Activated CD8-positive, alpha-beta memory T cell treated with anti-CD3 and anti-CD28 coated beads, Interleukin-2, amount 50 U/mL, for 48 hours (primary cell): ENCODE measurements around the gene PHB1.
A peak's percentile ranks its signal among the peaks of the same experiment; 100 is the strongest.
"Not testable (repeated sequence)": the region's sequence is repeated elsewhere in the genome, so short reads cannot be mapped to it uniquely, and the experiment has no call there.

Experiments used
- DNase-seq: peaks from one replicate; pipeline ENCODE4 v3.0.0-alpha.2; 2020

The PHB1 gene

DNA sequence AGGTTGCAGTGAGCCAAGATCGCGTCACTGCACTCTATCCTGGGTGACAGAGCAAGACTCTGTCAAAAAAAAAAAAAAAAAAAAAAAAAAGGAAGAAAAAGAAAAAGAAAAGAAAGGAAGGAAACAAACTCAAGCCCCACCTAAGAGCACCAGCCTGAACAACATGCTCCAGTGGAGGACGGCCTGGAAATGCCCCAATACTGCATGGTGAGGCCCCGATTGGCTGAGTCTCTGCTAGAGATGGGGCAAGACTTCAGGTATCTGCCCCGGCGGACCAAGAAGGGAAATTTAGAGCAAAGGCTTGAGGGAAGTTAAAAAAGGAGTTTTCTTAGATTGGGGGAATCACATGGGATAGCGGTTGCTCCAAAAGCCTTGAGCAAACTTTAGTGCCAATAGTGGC lies 42.3 kb downstream of the PHB1 start:
- DNase-seq, result no peak

DNA sequence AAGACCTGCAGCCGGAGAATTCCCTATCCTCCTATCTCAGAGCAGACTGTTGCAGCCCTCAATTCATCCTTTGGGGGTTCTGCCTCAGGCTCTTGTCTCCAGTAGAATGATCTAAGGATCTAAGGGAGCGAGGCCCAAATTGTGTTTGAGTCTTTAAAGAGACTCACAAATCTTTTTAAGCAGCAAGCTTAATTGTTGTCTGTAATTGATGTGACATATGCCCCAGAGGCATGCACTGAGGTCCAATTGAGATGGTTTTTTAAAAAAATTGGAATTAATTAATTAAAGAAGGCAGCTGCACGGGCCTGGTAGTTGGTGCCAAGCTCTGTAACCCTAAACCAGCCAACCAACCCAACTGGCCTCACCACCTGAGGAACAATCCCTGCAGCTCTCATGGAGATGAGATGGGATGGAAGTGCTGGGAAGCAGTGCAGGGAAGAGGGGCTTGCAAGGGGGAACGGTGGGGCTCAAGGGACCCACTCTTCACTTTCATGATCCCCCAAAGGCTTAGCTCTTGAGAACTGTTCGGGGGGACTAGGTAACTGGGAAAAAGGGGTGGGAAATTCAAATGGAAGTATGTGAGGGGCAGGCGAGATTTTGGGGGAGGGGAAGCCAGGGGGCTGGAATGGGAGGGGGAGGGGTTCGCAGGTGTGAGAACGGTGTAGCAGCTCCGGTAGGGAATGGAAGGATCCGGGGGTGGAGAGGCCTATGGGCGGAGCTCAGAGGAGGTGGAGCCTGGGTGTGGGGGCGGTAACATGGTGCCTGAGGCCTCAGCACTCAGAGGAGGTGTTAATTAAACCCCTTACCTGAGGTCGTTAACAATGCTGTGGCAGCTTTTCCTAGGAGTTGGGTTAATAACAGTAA lies 43.5 kb downstream of the PHB1 start:
- DNase-seq, result no peak

DNA sequence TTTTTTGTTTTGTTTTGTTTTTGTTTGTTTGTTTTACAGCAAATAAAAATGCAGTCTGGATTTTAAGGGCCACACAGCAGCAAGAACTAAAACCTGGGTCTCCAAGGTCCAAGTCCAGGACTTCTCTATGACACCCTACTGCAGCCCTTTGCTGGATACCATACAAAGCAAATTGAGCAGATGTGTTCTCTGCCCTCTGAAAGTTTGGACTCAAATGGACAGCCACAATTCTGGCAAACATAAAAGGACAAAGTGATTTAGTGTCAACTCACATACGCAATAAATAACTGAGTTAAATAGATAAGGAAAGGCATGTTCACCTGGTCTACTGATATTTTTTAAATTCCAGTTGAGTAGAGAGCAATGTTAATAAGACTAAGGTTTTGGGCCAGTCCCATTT lies 44.9 kb downstream of the PHB1 start:
- DNase-seq, result no peak

DNA sequence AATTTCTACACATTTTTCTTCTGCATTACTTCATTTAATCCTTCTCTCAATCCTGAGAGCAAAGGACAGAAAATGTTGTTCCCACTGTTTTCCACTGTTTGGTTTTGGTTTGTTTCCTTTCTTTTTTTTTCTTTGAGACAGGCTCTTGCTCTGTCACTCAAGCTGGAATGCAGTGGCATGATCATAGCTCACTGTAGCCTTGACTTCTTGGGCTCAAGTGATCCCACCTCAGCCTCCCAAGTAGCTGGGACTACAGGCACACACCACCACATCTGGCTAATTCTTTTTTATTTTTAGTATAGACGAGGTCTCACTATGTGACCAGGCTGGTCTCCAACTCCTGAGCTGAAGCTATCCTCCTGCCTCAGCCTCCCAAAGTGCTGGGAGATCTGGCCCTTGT lies 45.6 kb downstream of the PHB1 start:
- DNase-seq, result no peak

DNA sequence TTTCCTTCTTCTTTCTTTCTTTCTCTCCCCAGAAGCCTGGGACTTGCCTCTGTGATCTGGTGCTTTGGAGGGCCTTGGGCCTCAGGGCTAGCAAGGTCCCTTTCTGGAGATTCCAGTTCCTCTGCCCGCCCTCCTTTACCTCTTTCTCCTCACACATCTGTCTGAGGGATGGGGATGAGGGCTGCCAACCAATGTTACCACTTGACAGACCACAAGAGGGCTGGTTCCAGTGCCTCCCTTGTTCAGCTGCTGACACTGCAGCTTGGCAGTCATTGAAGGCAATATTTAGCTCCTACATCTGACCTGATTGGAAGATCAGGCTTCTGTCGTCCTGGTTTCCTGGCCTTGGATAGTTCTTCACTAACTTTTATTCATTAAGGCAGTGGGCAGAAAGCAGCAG lies 49.0 kb downstream of the PHB1 start:
- DNase-seq, result no peak

DNA sequence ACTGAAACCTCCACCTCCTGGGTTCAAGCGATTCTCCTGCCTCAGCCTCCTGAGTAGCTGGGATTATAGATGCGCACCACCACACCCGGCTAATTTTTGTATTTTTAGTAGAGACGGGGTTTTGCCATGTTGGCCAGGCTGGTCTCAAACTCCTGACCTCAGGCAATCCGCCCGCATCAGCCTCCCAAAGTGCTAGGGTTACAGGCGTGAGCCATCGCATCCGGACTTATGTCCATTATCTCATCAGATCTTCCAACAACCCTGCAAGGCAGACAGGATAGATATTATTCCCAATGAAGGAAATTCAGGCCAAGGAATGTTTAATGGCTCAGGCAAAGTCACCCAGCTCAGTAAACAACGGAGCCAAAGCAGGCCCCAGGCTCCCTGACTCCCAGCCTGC lies 49.6 kb downstream of the PHB1 start:
- not testable (repeated sequence) for DNase-seq

DNA sequence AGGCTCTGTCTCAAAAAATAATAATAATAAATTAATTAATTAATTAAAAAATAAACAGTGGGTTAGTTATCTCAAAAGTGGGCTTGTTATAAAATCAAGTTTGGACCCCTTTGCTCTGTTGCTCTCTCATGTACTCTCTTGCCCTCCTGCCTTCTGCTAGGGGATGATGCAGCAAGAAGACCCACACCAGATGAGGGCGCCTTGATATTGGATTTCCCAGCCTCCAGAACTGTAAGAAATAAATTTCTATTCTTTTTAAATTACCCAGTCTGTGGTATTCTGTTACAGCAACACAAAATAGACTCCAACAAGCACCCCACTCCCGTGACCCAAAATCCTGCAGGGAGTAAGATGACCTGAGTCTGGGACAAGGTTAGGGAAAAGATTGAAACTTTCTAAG lies 50.6 kb downstream of the PHB1 start:
- no peak for DNase-seq

DNA sequence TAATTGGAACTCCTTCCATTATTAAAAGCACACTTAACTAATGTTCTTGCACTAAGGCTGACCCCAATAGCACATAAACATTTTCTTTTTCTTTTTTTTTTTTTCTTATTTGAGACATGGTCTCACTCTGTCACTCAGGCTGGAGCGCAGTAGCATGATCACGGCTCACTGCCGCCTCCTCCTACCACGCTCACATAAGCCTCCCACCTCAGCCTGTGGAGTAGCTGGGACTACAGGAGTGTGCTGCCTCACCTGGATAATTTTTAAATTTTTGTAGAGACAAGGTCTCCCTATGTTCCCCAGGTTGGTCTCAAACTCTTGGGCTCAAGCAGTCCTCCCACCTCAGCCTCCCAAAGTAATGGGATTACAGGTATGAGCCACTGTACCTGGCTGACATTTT lies 51.4 kb downstream of the PHB1 start:
- DNase-seq, result no peak

DNA sequence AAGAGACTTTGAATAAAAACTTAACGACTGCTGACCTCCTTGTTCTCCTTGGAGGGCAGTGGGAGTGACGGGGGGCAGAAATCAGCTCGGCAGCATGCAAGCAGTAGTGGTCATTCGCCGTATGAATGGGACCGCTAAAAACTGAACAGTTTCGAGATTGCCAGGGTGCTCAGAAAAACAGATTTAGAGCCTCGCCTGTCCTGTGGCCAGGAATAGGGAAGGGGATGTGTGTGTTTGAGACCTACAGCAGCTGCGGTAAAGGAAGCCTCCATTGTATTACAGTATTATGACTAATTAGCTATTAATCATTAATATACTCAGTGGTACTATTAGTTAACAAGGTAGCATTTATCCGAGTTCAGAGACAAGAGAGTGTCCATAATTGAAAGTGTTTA lies 52.0 kb downstream of the PHB1 start:
- no peak for DNase-seq

DNA sequence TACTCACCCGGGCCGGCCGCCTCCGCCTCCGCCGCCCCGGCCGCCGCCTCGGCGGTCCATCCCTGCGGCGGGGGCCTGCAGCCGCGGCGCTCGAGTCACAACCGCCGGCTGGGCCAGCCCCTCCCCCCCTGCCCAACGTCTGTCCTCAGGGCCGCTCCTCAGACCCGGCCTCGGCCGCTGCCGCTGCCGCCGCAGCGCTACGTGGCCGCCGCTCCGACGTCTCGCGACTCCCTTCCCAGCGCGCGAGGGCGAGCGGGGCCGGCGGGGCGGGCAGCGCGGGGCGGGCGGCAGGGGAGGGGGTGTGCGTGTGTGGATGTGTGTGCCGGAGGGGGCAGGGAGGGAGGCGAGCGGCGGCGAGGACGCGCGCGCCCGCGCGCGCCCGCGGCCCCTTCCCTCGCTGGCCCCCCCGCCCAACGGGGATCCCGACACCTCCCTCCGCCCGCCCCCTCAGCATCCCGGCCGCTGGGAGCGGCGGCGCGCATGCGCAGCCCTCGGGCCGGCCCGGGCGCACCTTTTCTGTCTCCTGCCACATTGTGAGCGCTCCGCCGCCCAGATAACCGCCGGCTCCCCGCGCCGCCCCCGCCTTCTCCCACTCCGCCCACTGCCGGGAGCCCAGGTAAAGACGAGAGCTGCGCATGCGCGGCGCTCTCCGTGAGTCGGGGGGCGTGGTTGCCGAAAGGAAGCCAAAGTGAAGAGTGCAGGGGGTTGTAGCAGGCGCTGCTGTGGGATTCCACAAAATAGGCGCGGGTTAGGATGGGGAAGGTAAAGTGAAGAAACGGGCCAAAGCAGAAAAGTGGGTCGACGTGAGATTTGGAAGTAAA lies 52.6 kb downstream of the PHB1 start, which contains the start of gene ZNF652:
Gene ZNF652, minus strand, starts transcription at position 349 of the 821 bp plus-strand sequence. CDS start 44,525 bp downstream, outside the sequence.
- peak; percentile 92 for DNase-seq

DNA sequence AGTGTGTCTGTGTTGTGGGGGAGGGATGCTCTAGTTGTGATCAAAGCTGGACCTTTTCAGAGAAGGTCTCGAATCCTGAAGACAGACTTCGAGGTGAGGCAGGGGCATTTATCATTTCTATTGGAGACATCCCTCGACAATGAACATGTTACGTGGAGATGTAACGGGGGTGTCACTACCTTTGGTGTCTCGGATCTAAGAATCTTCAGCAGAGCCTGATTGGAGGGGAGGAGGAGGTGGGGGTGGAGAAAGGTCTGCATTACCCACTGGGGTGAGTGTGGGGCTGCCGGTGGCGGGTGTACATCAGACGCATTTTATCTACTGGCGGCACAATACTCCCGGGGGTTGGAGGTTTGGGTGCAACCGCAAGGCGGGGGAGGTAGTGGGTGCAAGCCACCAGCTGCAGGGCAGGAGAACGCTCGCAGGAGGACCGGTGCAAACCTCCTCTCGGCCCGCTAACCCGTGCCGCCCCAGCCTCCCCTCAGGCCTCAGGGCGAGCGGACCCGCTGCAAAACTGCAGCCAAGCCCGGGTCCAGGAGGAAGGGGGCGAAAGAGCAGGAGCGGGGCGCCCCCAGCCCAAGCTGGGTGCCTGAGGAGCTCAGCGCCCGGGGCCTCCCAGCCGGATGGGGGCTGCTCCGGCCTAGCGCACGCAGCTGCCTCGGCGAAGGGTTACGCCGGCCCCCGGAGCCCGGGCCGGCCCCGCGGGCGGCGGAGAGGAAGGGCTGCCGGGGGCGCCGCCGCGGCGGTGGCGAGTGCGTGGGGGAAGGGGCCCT lies 53.4 kb downstream of the PHB1 start:
- DNase-seq, result peak; percentile 82

DNA sequence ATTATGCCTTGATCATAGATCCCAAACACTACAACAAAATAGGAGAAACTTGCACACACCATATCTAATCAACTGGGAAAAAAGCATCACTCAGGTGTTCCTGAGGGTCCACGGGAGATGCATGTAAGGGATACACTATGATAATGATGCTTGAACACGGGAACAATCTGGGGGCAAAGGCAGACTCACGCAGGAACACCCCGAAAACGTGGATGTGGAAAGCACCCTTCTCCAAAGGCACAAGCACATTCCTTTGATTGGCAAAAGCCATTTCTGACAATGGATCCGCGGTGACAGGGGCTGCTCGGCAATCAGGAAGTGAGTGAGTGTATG lies 53.9 kb downstream of the PHB1 start:
- no peak for DNase-seq

DNA sequence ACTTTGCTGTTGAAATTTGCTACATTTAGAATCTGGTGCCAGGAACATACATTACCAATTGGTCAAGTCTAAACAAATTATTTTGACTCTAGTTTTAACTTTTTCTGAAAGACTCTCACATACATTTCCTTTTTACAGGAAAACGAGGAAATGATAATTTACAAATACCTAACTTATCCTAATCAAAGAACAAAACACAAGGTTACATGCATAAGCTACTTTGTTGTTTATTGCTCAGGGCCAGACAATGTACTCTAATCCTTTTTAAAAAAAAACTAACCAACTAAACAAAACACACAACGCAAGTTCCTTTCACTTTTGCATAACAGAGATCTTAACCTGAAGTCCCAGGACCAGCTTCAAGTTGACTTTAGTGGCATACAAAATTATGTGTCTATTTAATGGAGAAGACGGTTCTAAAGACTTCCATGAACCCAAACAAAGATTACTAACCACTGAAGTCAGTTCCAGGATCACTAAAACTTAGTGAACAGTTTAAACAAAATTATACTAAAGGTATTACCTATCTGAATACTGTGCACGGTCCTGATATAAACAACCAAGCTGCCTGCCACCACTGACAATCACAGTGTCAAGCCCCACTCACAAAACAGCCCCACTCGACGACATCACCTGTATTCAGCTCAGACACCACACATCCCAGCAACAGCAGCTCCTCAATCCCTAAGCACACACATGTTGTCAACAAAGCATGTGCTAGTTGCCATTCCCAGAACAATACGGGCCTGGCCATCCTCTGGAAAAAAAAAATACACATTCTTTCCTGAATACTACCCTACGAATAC lies 54.5 kb downstream of the PHB1 start:
- no peak for DNase-seq

DNA sequence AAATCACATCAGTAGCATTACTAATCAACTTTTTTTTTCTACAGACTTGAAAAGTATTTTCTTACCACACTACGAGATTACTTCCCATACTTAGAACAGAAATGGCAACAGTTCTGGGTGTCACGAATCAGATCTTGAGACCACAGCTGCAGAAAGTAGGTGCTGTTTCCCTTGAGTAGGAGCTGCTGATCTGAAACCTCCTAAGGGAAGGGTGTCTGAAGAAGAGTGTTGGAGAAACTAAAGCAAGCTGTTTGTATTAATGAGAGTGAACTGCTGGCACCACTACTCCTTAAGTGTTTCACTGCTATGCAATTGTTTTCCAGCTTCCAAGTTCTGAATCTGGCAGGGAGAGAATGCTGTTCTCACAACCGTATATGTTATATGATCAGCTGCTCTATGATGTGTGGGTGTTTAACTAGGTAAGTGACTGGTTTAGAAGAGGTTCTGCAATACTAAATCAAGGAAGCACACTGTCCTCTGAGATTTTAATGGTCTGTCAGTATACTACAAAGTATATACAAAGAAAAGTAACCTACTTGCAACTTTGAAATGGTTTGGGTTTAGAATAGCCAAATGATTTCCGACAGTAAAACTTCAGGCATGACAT lies 55.9 kb downstream of the PHB1 start:
- no peak for DNase-seq

DNA sequence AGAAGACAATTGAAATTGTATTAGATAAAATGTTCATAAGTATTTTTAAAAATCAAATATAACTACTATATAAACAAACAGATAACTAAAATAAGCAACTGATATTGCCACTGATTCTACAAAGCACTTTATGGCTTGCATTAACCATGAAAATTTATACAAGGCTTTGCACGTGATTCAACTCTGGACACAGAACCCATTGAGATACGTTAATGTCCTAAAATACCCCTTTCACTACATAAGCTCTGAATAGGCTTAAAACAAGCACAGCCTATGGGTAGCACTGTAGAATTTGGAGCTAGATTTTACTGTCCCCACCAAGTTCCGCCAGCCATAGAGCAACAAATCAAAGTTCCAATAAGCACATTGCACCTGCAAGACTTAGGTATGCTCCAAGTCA lies 57.2 kb downstream of the PHB1 start:
- no peak for DNase-seq

DNA sequence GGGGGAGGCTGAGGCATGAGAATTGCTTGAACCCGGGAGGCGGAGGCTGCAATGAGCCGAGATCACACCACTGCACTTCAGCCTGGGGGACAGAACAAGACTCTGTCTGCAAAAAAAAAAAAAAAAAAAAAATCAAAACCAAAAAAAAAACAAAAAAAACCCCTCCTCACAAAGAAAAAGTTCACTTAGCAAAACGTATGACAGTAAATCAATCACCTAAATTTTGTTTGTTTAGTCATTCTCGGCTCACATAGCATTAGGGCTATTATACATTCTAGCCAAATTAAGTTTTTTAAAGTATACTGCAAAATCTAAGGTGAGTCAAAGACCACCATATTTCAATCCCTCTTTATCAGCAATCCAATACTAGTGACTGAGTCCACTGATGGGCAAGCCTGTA lies 58.4 kb downstream of the PHB1 start:
- no peak for DNase-seq
